GM21529 (cell line): ENCODE measurements around the gene SAMD10.
"Not testable (repeated sequence)": the region's sequence is repeated elsewhere in the genome, so short reads cannot be mapped to it uniquely, and the experiment has no call there.

Experiments
- ATAC-seq: cut with Tn5 transposase; IDR thresholded peaks from one replicate; pipeline ENCODE4 v1.9.1; 2021; ENCODE audit not compliant: unreplicated experiment

SAMD10 gene

GRCh38 chr20:63969838-63970713, 9.4 kb downstream of the SAMD10 start, which contains the start of gene ZNF512B:
ZNF512B (minus strand) TSS chr20:63969930; CDS start chr20:63967950, 1,980 bp downstream.
- ATAC-seq, result no peak

DNA sequence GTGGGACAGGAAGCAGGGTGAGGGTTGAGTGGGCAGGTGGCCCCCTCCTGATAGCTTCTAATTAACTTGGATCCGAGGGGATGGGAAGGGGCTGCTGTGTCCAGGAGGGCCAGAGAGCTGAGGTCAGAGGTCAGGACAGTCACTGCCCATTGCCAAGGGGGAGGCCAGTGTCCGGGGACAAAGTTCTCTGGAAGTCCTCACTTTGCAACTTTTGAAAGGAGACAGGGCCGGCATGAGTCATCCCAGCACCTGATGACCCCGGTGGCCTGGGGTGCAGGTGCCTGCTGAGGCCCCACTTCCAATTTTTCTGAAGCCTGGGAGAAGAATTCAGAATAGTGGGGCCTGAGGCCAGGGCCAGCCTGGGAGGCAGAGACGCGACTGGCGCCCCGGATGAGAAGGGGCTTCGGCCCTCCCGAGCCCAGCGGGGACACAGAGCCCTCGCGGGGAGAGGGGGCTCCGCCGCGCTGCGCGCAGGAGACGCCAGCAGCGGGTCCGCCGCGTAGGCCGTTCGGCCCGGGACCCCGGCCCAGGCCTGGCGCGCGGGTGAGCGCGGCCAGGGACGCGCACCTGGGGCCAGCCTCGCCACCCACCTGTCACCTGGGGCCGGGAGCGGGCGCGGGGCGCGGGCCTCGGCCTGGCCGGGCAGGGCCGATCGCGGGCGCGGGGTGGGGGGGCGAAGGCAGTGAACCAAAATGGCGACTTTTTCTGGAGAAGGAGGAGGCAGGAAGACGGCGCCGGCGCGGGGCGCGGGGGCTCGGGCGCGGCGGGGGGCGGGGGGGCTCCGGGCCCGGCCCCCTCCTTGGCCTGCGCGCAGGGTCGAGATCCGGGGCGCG, 10.3 kb downstream of the SAMD10 start:
- no peak for ATAC-seq

GRCh38 chr20:63968136-63968927, 11.1 kb downstream of the SAMD10 start:
- ATAC-seq, result no peak

DNA sequence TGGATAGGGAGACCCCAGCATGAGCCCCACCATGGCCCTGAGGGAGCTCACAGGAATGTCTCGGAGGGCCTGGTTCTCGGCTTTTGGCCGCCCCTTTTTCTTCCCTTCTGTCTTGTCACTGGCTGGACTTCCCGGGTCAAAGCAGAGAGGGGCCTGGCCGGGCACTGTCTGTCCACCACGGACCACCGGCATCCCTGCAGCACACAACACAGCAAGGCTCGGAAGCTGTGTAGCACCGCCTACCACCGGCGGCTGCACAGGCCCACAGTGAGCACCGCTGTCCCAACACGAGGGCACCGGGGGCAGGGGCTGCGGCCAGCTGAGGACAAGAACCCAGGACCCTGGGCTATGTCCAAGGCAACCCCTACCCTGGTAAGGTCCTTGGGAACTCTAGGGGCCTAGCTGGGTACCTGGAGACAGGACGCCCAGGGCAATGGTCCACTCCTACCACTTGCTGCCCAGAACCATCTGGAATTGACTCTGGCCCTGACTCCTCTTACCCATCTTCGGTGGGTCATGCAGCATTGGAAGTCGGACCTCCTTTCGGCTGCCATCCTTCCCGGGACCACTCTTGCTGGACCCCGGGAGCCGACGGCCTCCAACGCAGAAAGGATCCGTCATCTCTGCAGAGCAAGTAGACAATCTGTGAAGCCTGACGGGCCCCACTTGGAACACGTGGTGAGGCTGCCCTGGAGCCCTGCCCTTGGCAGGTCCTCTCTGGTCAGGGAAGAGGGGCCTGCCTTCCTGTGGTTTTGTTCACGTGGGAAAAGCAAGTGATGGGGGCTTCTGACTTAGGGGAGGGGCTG, 11.9 kb downstream of the SAMD10 start:
- ATAC-seq, result no peak

DNA sequence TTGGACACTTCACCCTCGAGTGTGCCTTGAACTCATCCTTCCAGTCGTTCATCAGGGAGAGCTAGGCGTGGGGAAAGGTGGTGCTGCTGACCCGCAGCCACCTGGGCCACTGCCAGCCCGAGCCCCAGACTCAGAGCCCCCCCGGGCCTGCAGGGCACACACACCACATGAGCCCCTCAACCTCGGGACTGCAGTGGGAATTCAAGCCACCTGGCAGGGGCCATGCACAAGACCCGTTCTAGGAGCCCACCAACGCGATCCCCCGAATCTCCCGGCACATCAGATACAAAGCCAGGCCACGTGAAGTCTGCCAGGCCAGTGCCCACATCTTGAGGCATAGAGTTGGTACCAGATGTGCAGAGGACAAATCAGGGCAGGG, 12.5 kb downstream of the SAMD10 start:
- no peak for ATAC-seq

- ATAC-seq, result no peak
Observed at GRCh38 chr20:63966172-63966943, 13.1 kb downstream of the SAMD10 start.

- no peak for ATAC-seq
Observed at GRCh38 chr20:63964412-63964811, 15.0 kb downstream of the SAMD10 start.

DNA sequence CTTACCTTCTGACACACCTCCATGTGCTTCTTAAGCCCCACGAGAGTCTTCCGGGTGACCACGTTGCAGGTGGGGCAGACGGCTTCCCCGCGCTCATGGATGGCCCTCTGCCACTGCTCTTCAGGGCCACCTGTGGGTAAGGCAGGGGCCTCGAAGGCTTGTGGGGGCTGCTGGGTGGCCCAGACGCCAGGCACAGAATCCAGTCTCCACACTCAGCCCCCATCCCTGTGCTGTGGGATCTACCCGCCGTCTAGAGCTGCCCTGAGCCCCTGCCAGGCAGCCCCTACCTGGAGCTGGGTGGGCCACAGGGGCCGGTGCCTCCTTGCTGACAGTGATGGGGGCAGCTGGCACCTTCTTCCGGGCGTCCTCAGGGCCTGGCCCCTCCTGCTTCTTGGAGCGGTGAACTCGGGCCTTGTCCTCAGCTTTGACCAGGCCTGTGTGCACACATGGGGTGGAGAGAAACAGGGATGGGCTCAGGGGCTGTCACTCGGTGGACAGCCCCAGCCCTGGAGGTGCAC, 15.6 kb downstream of the SAMD10 start:
- ATAC-seq, result no peak

- no peak for ATAC-seq
Observed at GRCh38 chr20:63963348-63963741, 16.1 kb downstream of the SAMD10 start.

DNA sequence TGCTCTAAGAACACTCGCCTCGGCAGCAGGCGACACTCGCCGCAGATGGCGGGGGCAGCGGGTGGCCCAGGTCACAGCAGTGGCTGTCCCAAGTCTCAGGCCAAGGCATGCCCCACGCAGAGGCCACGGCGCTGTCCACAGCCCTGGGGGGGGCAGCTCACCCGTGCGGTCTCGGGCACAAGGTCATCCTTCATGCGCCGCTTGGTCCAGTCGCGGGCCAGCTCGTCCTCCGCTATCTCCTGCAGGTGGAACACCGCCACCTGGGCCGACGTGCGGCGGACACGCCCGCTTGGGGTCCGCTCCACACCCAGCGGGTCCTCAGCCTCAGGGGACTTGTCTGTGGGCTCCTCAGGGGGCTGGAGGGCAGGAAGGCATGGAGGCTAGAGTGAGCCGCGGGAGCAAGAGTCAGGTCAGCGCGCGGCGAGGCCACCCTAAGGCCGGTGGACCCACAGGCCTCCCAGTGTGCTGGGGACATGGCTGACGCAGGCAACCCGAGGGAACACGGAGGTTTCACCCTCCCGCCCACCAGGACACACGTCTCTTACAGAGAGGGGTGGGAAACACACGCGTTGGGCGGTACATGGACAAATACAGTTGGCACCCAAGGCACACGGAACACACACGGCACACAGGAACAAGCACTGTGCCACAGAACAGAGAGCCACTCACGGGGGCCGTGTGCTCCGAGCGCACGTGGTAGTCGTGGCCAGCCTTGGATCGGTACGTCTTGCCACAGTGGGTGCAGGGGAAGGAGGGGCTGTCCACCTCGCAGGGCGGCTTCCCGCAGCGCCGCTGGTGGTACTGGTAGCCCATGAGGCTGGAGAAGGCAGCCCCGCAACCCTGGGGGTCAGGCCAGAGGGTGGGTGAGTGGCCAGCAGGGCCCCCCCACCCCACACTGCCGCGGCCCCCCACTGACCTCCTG, 16.8 kb downstream of the SAMD10 start:
- ATAC-seq, result no peak

- ATAC-seq, result no peak
Observed at GRCh38 chr20:63961664-63962425, 17.6 kb downstream of the SAMD10 start.

- ATAC-seq, result not testable (repeated sequence)
Observed at GRCh38 chr20:63960654-63961621, 18.5 kb downstream of the SAMD10 start.

- ATAC-seq, result no peak
Observed at GRCh38 chr20:63959699-63960075, 19.8 kb downstream of the SAMD10 start.

GRCh38 chr20:63958964-63959698, 20.3 kb downstream of the SAMD10 start:
- ATAC-seq, result no peak

DNA sequence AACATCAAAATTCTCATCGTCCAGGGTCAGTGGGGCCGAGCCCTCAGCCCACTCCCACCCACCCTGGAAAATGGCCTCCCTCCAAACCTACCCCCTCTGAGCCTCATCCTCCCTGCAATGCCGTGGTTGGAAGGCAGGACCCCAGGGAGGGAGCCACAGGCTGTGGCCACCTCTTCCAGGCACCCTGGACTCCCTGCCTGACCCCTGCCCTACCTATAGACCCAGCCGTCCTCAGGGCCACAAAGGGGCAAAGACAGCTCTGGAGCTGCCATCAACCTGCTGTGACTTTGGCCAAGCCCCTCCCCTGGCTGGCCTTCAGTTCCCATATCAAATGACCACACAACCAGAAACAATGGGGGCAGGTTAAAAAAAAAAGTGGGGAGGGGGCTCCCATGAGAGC, 21.0 kb downstream of the SAMD10 start:
- ATAC-seq, result no peak
